HG02973 (cell line): ENCODE measurements around the gene CD40.

Experiments
- ATAC-seq: cut with Tn5 transposase; IDR thresholded peaks from one replicate; pipeline ENCODE4 v1.9.1; 2021; ENCODE audit warnings: moderate library complexity; ENCODE audit not compliant: unreplicated experiment

Gene CD40

GRCh38 chr20:46121184-46121930 lies 3.2 kb downstream of the CD40 start:
- ATAC-seq = no peak

GRCh38 chr20:46122071-46122470 lies 4.0 kb downstream of the CD40 start:
- ATAC-seq = no peak

- ATAC-seq = no peak
Observed at GRCh38 chr20:46122516-46123481, 4.7 kb downstream of the CD40 start.

GRCh38 chr20:46123482-46124245 lies 5.5 kb downstream of the CD40 start:
- no peak for ATAC-seq

GRCh38 chr20:46126440-46127056 lies 8.4 kb downstream of the CD40 start:
- ATAC-seq = no peak

- ATAC-seq = no peak
Observed at GRCh38 chr20:46127396-46128010, 9.4 kb downstream of the CD40 start.

- no peak for ATAC-seq
Observed at GRCh38 chr20:46128310-46129151, 10.4 kb downstream of the CD40 start.

GRCh38 chr20:46129955-46130481 lies 11.9 kb downstream of the CD40 start:
- ATAC-seq = no peak

- no peak for ATAC-seq
Observed at GRCh38 chr20:46130534-46130933, 12.4 kb downstream of the CD40 start.

- ATAC-seq = no peak
Observed at GRCh38 chr20:46131396-46131795, 13.3 kb downstream of the CD40 start.

- peak; percentile 48 for ATAC-seq
Observed at GRCh38 chr20:46132705-46133120, 14.6 kb downstream of the CD40 start.

- ATAC-seq = no peak
Observed at GRCh38 chr20:46133886-46134654, 16.0 kb downstream of the CD40 start.

GRCh38 chr20:46134716-46135115 lies 16.6 kb downstream of the CD40 start:
- no peak for ATAC-seq

- no peak for ATAC-seq
Observed at GRCh38 chr20:46135856-46136633, 17.9 kb downstream of the CD40 start.

GRCh38 chr20:46137816-46138215 lies 19.7 kb downstream of the CD40 start:
- ATAC-seq = no peak

GRCh38 chr20:46139266-46139889 lies 21.3 kb downstream of the CD40 start:
- no peak for ATAC-seq

GRCh38 chr20:46139908-46140482 lies 21.9 kb downstream of the CD40 start:
- ATAC-seq = no peak
